Measurements from ENCODE around the gene RFXAP. TPM values are rescaled to one million over a fixed set of nuclear protein-coding genes. Genes with fewer than 3 reads are reported as not detected.

The RFXAP gene
- total and polyA plus RNA-seq, 4 donors: 0.60 to 3.4 (median 1.8) TPM

DNA sequence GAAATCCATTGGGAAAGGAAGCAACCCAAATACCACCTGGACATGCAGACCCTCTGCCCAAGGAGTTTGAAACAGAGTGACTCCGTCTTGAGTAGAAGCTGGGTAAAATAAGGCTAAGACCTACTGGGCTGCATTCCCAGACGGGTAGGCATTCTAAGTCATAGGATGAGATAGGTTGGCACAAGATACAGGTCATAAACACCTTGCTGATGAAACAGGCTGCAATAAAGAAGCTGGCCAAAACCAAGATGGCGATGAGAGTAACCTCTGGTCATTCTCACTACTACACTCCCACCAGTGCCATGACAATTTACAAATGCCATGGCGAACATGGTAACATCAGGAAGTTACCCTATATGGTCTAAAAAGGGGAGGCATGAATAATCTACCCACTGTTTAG, 40.2 kb downstream of the RFXAP start:
- no peaks in the 10 kb centered on the region for H3K9me3 ChIP-seq (ENCODE audit: control insufficient read depth in 4 of 4, low read length in 3 of 4)
- no peaks in the 10 kb centered on the region for H3K27me3 ChIP-seq (ENCODE audit: control insufficient read depth in 4 of 4, insufficient read depth in 4 of 4, low read length in 3 of 4)
- H3K36me3 ChIP-seq (ENCODE audit: control insufficient read depth in 4 of 4, insufficient read depth in 3 of 4, low read depth in 1 of 4, low read length in 3 of 4): no peaks in the 10 kb centered on the region
- no peak overlapping the region for H3K9ac ChIP-seq (ENCODE audit: low read depth in 1 of 2, low read length in 2 of 2)
- WGBS: 90% methylated on average over 4 of the region's 4 CpGs
- no peak overlapping the region for H3K27ac ChIP-seq (ENCODE audit: low read depth in 1 of 2, low read length in 2 of 2)
- H3K4me1 ChIP-seq (ENCODE audit: control insufficient read depth in 4 of 4, insufficient read depth in 4 of 4, low read length in 3 of 4): no peaks in the 10 kb centered on the region
- TF ChIP-seq RXRA (IDR thresholded peaks at IDR 0.05): no peak
- TF ChIP-seq RAD21 (IDR thresholded peaks at IDR 0.05): no peak
- TF ChIP-seq FOXA1 (IDR thresholded peaks at IDR 0.05): no peak
- no peak for DNase-seq (ENCODE audit: low spot score)
- H3K4me3 ChIP-seq (ENCODE audit: low read depth in 1 of 3, low read length in 3 of 3): no peak overlapping the region

DNA sequence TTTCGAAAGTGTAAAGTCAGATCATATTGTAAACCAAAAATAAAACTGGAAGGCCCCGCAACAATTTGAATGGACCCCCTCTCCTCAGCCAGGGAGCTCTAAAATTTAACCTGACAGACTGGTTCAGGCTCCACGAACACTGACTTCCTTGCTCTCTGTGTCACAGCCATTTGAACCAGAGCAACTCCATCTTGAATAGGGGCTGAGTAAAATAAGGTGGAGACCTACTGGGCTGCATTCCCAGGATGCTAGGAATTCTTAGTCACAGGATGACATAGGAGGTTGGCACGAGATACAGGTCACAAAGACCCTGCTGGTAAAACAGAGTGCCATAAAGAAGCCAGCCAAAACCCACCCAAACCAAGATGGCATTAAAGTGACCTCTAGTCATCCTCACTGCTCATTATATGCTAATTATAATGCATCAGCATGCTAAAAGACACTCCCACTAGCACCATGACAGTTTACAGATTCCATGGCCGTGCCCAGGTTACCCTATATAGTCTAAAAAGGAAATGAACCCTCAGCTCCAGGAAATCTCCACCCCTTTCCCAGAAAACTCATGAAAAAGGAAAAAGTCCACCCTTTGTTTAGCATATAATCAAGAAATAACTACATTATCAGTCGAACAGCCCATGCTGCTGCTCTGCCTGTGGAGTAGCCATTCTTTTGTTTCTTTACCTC, 43.1 kb downstream of the RFXAP start:
- Histone ChIP-seq H3K36me3 (ENCODE audit: control insufficient read depth in 4 of 4, insufficient read depth in 3 of 4, low read depth in 1 of 4, low read length in 3 of 4) (no peaks in the 10 kb centered on the region), H3K9me3 (ENCODE audit: control insufficient read depth in 4 of 4, low read length in 3 of 4) (no peaks in the 10 kb centered on the region), H3K27ac (ENCODE audit: low read depth in 1 of 2, low read length in 2 of 2) (no peak overlapping the region), H3K4me3 (ENCODE audit: low read depth in 1 of 3, low read length in 3 of 3) (no peak overlapping the region), H3K9ac (ENCODE audit: low read depth in 1 of 2, low read length in 2 of 2) (no peak overlapping the region), H3K4me1 (ENCODE audit: control insufficient read depth in 4 of 4, insufficient read depth in 4 of 4, low read length in 3 of 4) (no peaks in the 10 kb centered on the region), H3K27me3 (ENCODE audit: control insufficient read depth in 4 of 4, insufficient read depth in 4 of 4, low read length in 3 of 4) (no peaks in the 10 kb centered on the region)
- DNase-seq (ENCODE audit: low spot score): no peak
- TF ChIP-seq HNF4G (IDR thresholded peaks at IDR 0.05) (no peak), TAF1 (conservative IDR thresholded peaks at IDR 0.05) (no peak), FOXA2 (IDR thresholded peaks at IDR 0.05) (no peak), RAD21 (IDR thresholded peaks at IDR 0.05) (no peak), NR2F2 (IDR thresholded peaks at IDR 0.05) (peak; percentile 62), RXRA (IDR thresholded peaks at IDR 0.05) (no peak), GABPA (IDR thresholded peaks at IDR 0.05 in 1 of 2, conservative IDR thresholded peaks at IDR 0.05 in 1 of 2) (no peak), YY1 (IDR thresholded peaks at IDR 0.05) (no peak)
- 80% methylated on average over 6 of the region's 6 CpGs for WGBS

DNA sequence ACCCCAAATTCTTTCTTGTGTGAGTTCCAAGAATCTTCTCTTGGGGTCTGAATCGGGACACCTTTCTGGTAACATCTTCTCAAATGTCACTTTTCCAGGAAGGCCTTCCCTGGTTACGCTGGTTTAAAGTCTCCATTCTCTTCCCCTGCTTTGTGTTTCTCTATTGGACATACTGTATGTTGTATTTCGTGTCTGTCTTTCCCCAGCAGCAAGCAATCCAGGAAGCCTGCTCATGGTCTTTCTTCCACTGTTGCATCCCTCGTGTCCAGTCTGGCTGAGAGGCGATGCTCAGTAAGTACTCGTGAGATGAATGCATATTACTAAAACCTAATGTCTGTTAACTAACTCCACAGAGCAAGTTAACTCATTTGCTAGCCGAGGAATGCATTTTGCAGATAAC, 43.7 kb downstream of the RFXAP start:
- Histone ChIP-seq H3K4me1 (ENCODE audit: control insufficient read depth in 4 of 4, insufficient read depth in 4 of 4, low read length in 3 of 4) (no peaks in the 10 kb centered on the region), H3K27me3 (ENCODE audit: control insufficient read depth in 4 of 4, insufficient read depth in 4 of 4, low read length in 3 of 4) (no peaks in the 10 kb centered on the region), H3K36me3 (ENCODE audit: control insufficient read depth in 4 of 4, insufficient read depth in 3 of 4, low read depth in 1 of 4, low read length in 3 of 4) (no peaks in the 10 kb centered on the region), H3K9me3 (ENCODE audit: control insufficient read depth in 4 of 4, low read length in 3 of 4) (no peaks in the 10 kb centered on the region), H3K27ac (ENCODE audit: low read depth in 1 of 2, low read length in 2 of 2) (no peak overlapping the region), H3K9ac (ENCODE audit: low read depth in 1 of 2, low read length in 2 of 2) (no peak overlapping the region), H3K4me3 (ENCODE audit: low read depth in 1 of 3, low read length in 3 of 3) (no peak overlapping the region)
- DNase-seq (ENCODE audit: low spot score): no peak
- 84% methylated on average over 7 of the region's 7 CpGs for WGBS
- no peak for TF ChIP-seq RXRA (IDR thresholded peaks at IDR 0.05)
- no peak for TF ChIP-seq FOXA1 (IDR thresholded peaks at IDR 0.05)
- TF ChIP-seq NR2F2 (IDR thresholded peaks at IDR 0.05): no peak
- no peak for TF ChIP-seq RAD21 (IDR thresholded peaks at IDR 0.05)
- TF ChIP-seq, protein P1, sequence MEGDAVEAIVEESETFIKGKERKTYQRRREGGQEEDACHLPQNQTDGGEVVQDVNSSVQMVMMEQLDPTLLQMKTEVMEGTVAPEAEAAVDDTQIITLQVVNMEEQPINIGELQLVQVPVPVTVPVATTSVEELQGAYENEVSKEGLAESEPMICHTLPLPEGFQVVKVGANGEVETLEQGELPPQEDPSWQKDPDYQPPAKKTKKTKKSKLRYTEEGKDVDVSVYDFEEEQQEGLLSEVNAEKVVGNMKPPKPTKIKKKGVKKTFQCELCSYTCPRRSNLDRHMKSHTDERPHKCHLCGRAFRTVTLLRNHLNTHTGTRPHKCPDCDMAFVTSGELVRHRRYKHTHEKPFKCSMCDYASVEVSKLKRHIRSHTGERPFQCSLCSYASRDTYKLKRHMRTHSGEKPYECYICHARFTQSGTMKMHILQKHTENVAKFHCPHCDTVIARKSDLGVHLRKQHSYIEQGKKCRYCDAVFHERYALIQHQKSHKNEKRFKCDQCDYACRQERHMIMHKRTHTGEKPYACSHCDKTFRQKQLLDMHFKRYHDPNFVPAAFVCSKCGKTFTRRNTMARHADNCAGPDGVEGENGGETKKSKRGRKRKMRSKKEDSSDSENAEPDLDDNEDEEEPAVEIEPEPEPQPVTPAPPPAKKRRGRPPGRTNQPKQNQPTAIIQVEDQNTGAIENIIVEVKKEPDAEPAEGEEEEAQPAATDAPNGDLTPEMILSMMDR (IDR thresholded peaks at IDR 0.05; ENCODE audit: low read depth, low read length, missing input control): no peak
- TF ChIP-seq, protein P2, sequence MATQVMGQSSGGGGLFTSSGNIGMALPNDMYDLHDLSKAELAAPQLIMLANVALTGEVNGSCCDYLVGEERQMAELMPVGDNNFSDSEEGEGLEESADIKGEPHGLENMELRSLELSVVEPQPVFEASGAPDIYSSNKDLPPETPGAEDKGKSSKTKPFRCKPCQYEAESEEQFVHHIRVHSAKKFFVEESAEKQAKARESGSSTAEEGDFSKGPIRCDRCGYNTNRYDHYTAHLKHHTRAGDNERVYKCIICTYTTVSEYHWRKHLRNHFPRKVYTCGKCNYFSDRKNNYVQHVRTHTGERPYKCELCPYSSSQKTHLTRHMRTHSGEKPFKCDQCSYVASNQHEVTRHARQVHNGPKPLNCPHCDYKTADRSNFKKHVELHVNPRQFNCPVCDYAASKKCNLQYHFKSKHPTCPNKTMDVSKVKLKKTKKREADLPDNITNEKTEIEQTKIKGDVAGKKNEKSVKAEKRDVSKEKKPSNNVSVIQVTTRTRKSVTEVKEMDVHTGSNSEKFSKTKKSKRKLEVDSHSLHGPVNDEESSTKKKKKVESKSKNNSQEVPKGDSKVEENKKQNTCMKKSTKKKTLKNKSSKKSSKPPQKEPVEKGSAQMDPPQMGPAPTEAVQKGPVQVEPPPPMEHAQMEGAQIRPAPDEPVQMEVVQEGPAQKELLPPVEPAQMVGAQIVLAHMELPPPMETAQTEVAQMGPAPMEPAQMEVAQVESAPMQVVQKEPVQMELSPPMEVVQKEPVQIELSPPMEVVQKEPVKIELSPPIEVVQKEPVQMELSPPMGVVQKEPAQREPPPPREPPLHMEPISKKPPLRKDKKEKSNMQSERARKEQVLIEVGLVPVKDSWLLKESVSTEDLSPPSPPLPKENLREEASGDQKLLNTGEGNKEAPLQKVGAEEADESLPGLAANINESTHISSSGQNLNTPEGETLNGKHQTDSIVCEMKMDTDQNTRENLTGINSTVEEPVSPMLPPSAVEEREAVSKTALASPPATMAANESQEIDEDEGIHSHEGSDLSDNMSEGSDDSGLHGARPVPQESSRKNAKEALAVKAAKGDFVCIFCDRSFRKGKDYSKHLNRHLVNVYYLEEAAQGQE (IDR thresholded peaks at IDR 0.05): no peak
- TF ChIP-seq, protein P3, sequence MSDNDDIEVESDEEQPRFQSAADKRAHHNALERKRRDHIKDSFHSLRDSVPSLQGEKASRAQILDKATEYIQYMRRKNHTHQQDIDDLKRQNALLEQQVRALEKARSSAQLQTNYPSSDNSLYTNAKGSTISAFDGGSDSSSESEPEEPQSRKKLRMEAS (IDR thresholded peaks at IDR 0.05): no peak
- no peak for TF ChIP-seq YY1 (IDR thresholded peaks at IDR 0.05)
- no peak for TF ChIP-seq EGR1 (IDR thresholded peaks at IDR 0.05; ENCODE audit: low read depth in 2 of 2)
- TF ChIP-seq FOXA2 (IDR thresholded peaks at IDR 0.05): no peak

All from liver (tissue), 9 donors.